GM12874 (cell line): ENCODE data around the gene SLC5A9.

ENCODE experiments used
- CTCF ChIP-seq: IDR thresholded peaks from 2 replicates; pipeline ENCODE4 v1.5.1; 2011; ENCODE audit warnings: low read depth, mild to moderate bottlenecking, control low read depth, low read length, moderate library complexity; ENCODE audit not compliant: insufficient read depth

Gene SLC5A9

GRCh38 chr1:48232722-48233121, 10.2 kb downstream of the SLC5A9 start:
- TF ChIP-seq CTCF, result no peak

GRCh38 chr1:48233666-48234485, 11.4 kb downstream of the SLC5A9 start:
- no peak for TF ChIP-seq CTCF

- TF ChIP-seq CTCF, result no peak
Measured at GRCh38 chr1:48235652-48236051, 13.1 kb downstream of the SLC5A9 start.

- peak; percentile 53 for TF ChIP-seq CTCF
Measured at GRCh38 chr1:48236716-48237470, 14.4 kb downstream of the SLC5A9 start.

GRCh38 chr1:48242141-48242736, 19.7 kb downstream of the SLC5A9 start:
- TF ChIP-seq CTCF, result no peak

GRCh38 chr1:48245106-48245505, 22.6 kb downstream of the SLC5A9 start:
- no peak for TF ChIP-seq CTCF

GRCh38 chr1:48246727-48247126, 24.2 kb downstream of the SLC5A9 start:
- no peak for TF ChIP-seq CTCF
